ENCODE results near the gene ATF6.

ATF6 gene

GRCh38 chr1:161771161-161771560 is 5.0 kb downstream of the ATF6 start:
- Mint-ChIP-seq H3K27ac (no peak overlapping the region), H3K27me3 (ENCODE audit: low read depth, poor library complexity) (no peaks in the 10 kb centered on the region), H3K9me3 (no peaks in the 10 kb centered on the region), H3K36me3 (ENCODE audit: low read depth) (no peaks in the 10 kb centered on the region), H3K4me1 (peaks cover 23% of the 10 kb centered on the region), H3K4me3 (no peak overlapping the region)
- TF ChIP-seq CTCF (IDR thresholded peaks at IDR 0.05) = no peak
- DNase-seq = no peak

- Mint-ChIP-seq H3K36me3 (ENCODE audit: low read depth) (no peaks in the 10 kb centered on the region), H3K4me3 (no peak overlapping the region), H3K27ac (no peak overlapping the region), H3K4me1 (peaks cover 14% of the 10 kb centered on the region), H3K27me3 (ENCODE audit: low read depth, poor library complexity) (no peaks in the 10 kb centered on the region), H3K9me3 (no peaks in the 10 kb centered on the region)
- TF ChIP-seq CTCF (IDR thresholded peaks at IDR 0.05) = no peak
- DNase-seq = no peak
Observed at GRCh38 chr1:161771973-161772372, 5.9 kb downstream of the ATF6 start.

GRCh38 chr1:161772397-161772796 is 6.3 kb downstream of the ATF6 start:
- H3K9me3 Mint-ChIP-seq = no peaks in the 10 kb centered on the region
- H3K4me3 Mint-ChIP-seq = no peak overlapping the region
- peaks cover 10% of the 10 kb centered on the region for H3K4me1 Mint-ChIP-seq
- no peaks in the 10 kb centered on the region for H3K36me3 Mint-ChIP-seq (ENCODE audit: low read depth)
- TF ChIP-seq CTCF (IDR thresholded peaks at IDR 0.05) = no peak
- no peak overlapping the region for H3K27ac Mint-ChIP-seq
- no peak for DNase-seq
- H3K27me3 Mint-ChIP-seq (ENCODE audit: low read depth, poor library complexity) = no peaks in the 10 kb centered on the region

GRCh38 chr1:161773791-161774190 is 7.7 kb downstream of the ATF6 start:
- no peak overlapping the region for H3K27ac Mint-ChIP-seq
- no peaks in the 10 kb centered on the region for H3K9me3 Mint-ChIP-seq
- no peak overlapping the region for H3K4me3 Mint-ChIP-seq
- H3K36me3 Mint-ChIP-seq (ENCODE audit: low read depth) = no peaks in the 10 kb centered on the region
- H3K4me1 Mint-ChIP-seq = no peaks in the 10 kb centered on the region
- no peak for DNase-seq
- no peak for TF ChIP-seq CTCF (IDR thresholded peaks at IDR 0.05)
- H3K27me3 Mint-ChIP-seq (ENCODE audit: low read depth, poor library complexity) = no peaks in the 10 kb centered on the region

GRCh38 chr1:161777261-161777660 is 11.1 kb downstream of the ATF6 start:
- H3K27me3 Mint-ChIP-seq (ENCODE audit: low read depth, poor library complexity) = no peaks in the 10 kb centered on the region
- no peaks in the 10 kb centered on the region for H3K36me3 Mint-ChIP-seq (ENCODE audit: low read depth)
- H3K27ac Mint-ChIP-seq = no peak overlapping the region
- no peak for DNase-seq
- H3K9me3 Mint-ChIP-seq = no peaks in the 10 kb centered on the region
- H3K4me1 Mint-ChIP-seq = no peaks in the 10 kb centered on the region
- H3K4me3 Mint-ChIP-seq = no peak overlapping the region
- TF ChIP-seq CTCF (IDR thresholded peaks at IDR 0.05) = no peak

- Mint-ChIP-seq H3K4me1 (no peaks in the 10 kb centered on the region), H3K27me3 (ENCODE audit: low read depth, poor library complexity) (no peaks in the 10 kb centered on the region), H3K27ac (no peak overlapping the region), H3K4me3 (no peak overlapping the region), H3K36me3 (ENCODE audit: low read depth) (no peaks in the 10 kb centered on the region), H3K9me3 (no peaks in the 10 kb centered on the region)
- no peak for DNase-seq
- TF ChIP-seq CTCF (IDR thresholded peaks at IDR 0.05) = no peak
Observed at GRCh38 chr1:161778522-161778921, 12.4 kb downstream of the ATF6 start.

All from nephron progenitor cell (in vitro differentiated cells).